Pancreas (tissue), 10 donors: ENCODE data around the gene GIMAP6. TPM values are rescaled to one million over a fixed set of nuclear protein-coding genes. Genes with fewer than 3 reads are reported as not detected.

Experiments
- ATAC-seq, 4 donors: fragments of 200-7000 bp; cut with Tn5 transposase; one replicate each; pipeline versions ENCODE4 v1.8.0 to v1.9.1; 2020; ENCODE audit warnings: mild to moderate bottlenecking in 4 of 4, moderate library complexity in 4 of 4
- DNase-seq, 6 donors: peaks; one replicate each; pipeline ENCODE4 v3.0.0-alpha.2; 2020
- FAIRE-seq: peaks from 2 replicates; lab custom pipeline; 2012; peaks lifted over from hg19 to GRCh38; lab: Jason Lieb, UNC
- H3K27ac ChIP-seq, 4 donors: fragments of 200-600 bp; sonication (generic); 1 replicate in 3 of 4; 2 replicates in 1 of 4; pipeline versions ENCODE4 v1.5.0 to v1.8.0; 2020
- H3K27me3 ChIP-seq, 4 donors: fragments of 200-600 bp; one replicate each; pipeline ENCODE4 v1.8.0; 2021
- H3K36me3 ChIP-seq, 3 donors: fragments of 200-600 bp; sonication (generic) in 1 of 3; one replicate each; pipeline versions ENCODE4 v1.5.0 to v1.8.0; 2020 to 2021
- H3K4me1 ChIP-seq, 3 donors: fragments of 200-600 bp; one replicate each; pipeline ENCODE4 v1.8.0; 2021
- H3K4me3 ChIP-seq, 4 donors: fragments of 200-600 bp; sonication (generic) in 2 of 4; one replicate each; pipeline versions ENCODE4 v1.5.0 to v1.8.0; 2020 to 2021
- H3K9me3 ChIP-seq, 4 donors: fragments of 200-600 bp; one replicate each; pipeline ENCODE4 v1.8.0; 2021
- CTCF ChIP-seq, 4 donors: fragments of 200-600 bp; sonication (generic) in 3 of 4; IDR thresholded peaks; one replicate each; pipeline versions ENCODE4 v1.5.0 to v1.8.0; 2021; ENCODE audit warnings: antibody characterized with exemption in 4 of 4
- WGBS, 2 donors: extraction: QIAGEN DNeasy Blood & Tissue Kit; methylation state at CpG; one replicate each; pipeline ENCODE4 v1.1.7; 2013; 5-methylcytosine and 5-hydroxymethylcytosine counted together
- intact Hi-C, 3 donors: fragments of 100-400 bp; cut with DNase I; formaldehyde crosslinking; loops; one replicate each; pipeline versions ENCODE4 v1.11.1 to v1.14.2; 2022
- polyA plus RNA-seq, 2 donors: library from polyadenylated mRNA; stranded (reverse); fragments of 200-250 nt; gene quantifications; one replicate each; pipeline ENCODE4 v1.2.3, GENCODE V29; 2013
- total RNA-seq, 6 donors: library from RNA; stranded (reverse); fragmentation: NEBNext Ultra II Directional in 4 of 6; extraction: Animal tissue kit (Norgen Biotek cat#: 25700) in 4 of 6; gene quantifications; one replicate each; pipeline versions ENCODE4 v1.2.1 to v1.2.4, GENCODE V29; 2021 to 2023
- donor health status: healthy with polysubstance abuse.
- donor health status: DM: no; HTN: no; CAD: no; lungs with moderate emphysema.
- donor health status: DM: no; HTN: no; CAD: no.
- donor health status: control.
- donor health status: control.
- donor health status: Bipolar disorder and iron deficiency.
- donor health status: DM: yes; HTN: yes; CAD: no.
- donor health status: DM: no; HTN: no; CAD: no.
- donor health status: DM: no; HTN: no; CAD: no.
- donor health status: DM: yes; HTN: yes; CAD: no.

GIMAP6 gene
- total and polyA plus RNA-seq, 8 donors = 2.2 to 7.7 (median 4.0) TPM

DNA sequence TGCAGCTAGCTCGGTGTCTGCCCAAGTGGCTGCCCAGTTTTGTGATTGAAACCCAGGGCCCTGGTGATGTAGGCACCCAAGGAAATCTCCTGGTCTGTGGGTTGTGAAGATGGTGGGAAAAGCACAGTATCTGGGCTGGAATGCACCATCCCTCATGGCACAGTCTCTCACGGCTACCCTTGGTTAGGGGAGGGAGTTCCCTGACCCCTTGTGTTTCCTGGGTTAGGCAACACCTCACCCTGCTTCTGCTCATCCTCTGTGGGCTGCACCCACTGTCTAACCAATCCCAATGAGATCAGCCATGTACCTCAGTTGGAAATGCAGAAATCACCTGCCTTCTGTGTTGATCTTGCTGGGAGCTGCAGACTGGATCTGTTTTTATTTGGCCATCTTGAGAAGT is 37.4 kb downstream of the GIMAP6 start:
- H3K4me3 ChIP-seq = no peak overlapping the region
- H3K27ac ChIP-seq = no peak overlapping the region
- WGBS, 2 donors = 61 to 75% methylated on average over 2 of the region's 2 CpGs
- no peak for TF ChIP-seq CTCF (IDR thresholded peaks at IDR 0.05)
- no peaks in the 10 kb centered on the region for H3K36me3 ChIP-seq
- no peaks in the 10 kb centered on the region for H3K27me3 ChIP-seq
- FAIRE-seq (no peak), ATAC-seq (no peak), DNase-seq (no peak)
- intact Hi-C loops = no loop called here
- no peaks in the 10 kb centered on the region for H3K9me3 ChIP-seq
- no peaks in the 10 kb centered on the region for H3K4me1 ChIP-seq

DNA sequence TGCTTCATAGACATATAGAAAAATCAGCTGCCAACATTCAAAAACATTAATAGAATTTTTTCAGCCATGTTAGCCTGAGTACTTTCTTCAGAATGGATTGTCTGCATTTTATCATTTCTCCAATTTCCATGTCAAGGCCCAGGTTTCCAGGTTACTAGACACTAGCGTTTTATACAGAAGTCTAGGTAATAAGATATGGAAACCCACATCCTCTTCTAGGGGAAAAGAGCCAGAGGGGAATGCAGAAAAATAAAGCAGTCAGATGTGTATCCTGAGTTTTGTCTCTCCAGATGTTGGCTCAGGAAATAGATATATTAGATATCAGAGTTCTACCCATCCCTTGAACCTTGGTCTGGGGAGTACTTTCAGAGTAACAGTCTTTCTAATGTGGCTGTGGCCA is 44.6 kb downstream of the GIMAP6 start:
- 71 to 84% methylated on average over 1 of the region's 1 CpG for WGBS, 2 donors
- H3K27ac ChIP-seq = no peak overlapping the region
- no peaks in the 10 kb centered on the region for H3K4me1 ChIP-seq
- ATAC-seq = no peak
- no peaks in the 10 kb centered on the region for H3K27me3 ChIP-seq
- DNase-seq = no peak
- TF ChIP-seq CTCF (IDR thresholded peaks at IDR 0.05) = no peak
- no peak overlapping the region for H3K4me3 ChIP-seq
- FAIRE-seq = no peak
- intact Hi-C loops = no loop called here
- H3K9me3 ChIP-seq = no peaks in the 10 kb centered on the region
- no peaks in the 10 kb centered on the region for H3K36me3 ChIP-seq

- no peaks in the 10 kb centered on the region for H3K9me3 ChIP-seq
- no peaks in the 10 kb centered on the region for H3K4me1 ChIP-seq
- peak in 3 of 4 donors; percentile 39 to 81 (median 64) for ATAC-seq
- H3K4me3 ChIP-seq = no peak overlapping the region
- no peaks in the 10 kb centered on the region for H3K36me3 ChIP-seq
- no peak for FAIRE-seq
- intact Hi-C loops = no loop called here
- TF ChIP-seq CTCF (IDR thresholded peaks at IDR 0.05) = no peak
- H3K27me3 ChIP-seq = no peaks in the 10 kb centered on the region
- peak overlapping the region in 3 of 4 donors; percentile 1 to 36 (median 23) for H3K27ac ChIP-seq
- no peak for DNase-seq
Observed at GRCh38 chr7:150586785-150587152, 45.4 kb downstream of the GIMAP6 start.

DNA sequence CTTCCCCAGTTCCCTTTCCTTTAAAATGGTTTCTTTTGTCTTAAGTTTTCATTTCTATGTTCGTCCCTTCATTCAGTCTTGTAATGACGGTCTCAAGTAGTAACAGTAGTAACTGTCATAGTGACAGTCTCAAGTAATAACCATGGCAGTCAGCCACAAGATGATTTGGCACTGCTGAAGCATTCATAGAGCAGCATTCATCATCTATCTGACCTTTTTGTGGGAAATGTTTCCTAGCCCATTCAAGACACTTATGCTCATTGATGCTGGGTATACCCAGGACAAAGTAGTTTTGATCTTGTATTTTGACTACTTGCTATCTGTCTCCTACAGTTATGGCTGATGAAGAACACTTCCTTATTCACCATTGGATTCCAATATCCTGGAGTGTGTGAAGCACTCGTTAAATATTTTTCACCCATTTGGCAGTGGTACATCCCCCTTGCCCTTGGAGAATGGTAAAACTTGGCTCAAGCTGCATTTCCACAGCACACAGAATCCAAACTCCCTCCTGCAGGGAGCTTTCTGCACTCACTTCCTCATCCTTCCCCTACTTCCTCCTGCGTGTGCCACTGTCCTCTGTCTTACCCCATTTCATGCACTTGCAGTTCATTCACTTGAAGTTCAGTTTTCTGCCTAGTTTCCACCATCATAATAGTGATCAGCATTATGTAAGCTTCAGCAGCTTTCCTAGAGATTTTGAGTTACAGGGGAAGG is 46.0 kb downstream of the GIMAP6 start:
- Histone ChIP-seq H3K27ac (peak overlapping the region in 3 of 4 donors; percentile 1 to 36 (median 23)), H3K27me3 (no peaks in the 10 kb centered on the region), H3K4me1 (no peaks in the 10 kb centered on the region), H3K36me3 (no peaks in the 10 kb centered on the region), H3K9me3 (no peaks in the 10 kb centered on the region), H3K4me3 (no peak overlapping the region)
- ATAC-seq (peak in 3 of 4 donors; percentile 28 to 85 (median 81)), FAIRE-seq (no peak), DNase-seq (no peak)
- WGBS, 2 donors = 41 to 48% methylated on average over 4 of the region's 4 CpGs
- TF ChIP-seq CTCF (IDR thresholded peaks at IDR 0.05) = no peak
- intact Hi-C loops = no loop called here

DNA sequence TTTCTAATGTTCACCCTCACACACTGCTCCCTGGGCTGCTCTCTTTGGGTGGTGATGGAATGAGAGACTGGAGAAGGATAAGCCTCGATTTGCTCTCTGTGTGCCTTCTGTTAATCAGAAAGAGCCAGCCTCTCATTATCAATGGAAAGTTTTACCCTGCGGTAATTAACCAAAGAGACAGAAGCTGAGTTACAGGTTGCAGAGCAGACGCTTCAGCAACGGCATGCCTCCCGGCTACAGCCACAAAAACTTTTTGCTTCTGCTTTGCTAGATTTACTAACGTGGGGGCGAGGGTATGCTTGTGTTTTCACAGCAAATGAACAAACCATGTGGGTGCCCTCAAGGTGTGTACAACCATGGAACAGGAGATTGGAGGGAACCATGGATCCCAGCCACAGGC is 47.0 kb downstream of the GIMAP6 start:
- Histone ChIP-seq H3K27me3 (no peaks in the 10 kb centered on the region), H3K4me1 (no peaks in the 10 kb centered on the region), H3K36me3 (no peaks in the 10 kb centered on the region), H3K27ac (no peak overlapping the region), H3K9me3 (no peaks in the 10 kb centered on the region), H3K4me3 (no peak overlapping the region)
- FAIRE-seq = no peak
- TF ChIP-seq CTCF (IDR thresholded peaks at IDR 0.05) = no peak
- intact Hi-C loops = no loop called here
- WGBS, 2 donors = 63 to 71% methylated on average over 7 of the region's 7 CpGs
- no peak for ATAC-seq
- DNase-seq = no peak
